K562 (cell line): ENCODE results near the gene CD164L2. TPM values are rescaled to one million over a fixed set of nuclear protein-coding genes. Genes with fewer than 3 reads are reported as not detected.
A peak's percentile ranks its signal among the peaks of the same experiment; 100 is the strongest.

Source experiments
- BHLHE40 ChIP-seq: IDR thresholded peaks from 2 replicates; pipeline ENCODE4 v1.6.1; 2011; ENCODE audit warnings: low read length, improper control_type of control experiment
- CHCHD3 ChIP-seq: fragments of 250-450 bp; sonication (Bioruptor Pico); IDR thresholded peaks from 2 replicates; pipeline ENCODE4 v2.1.2; 2022; ENCODE audit warnings: mild to moderate bottlenecking
- CSDE1 ChIP-seq, 2 experiments: fragments of 450-650 bp; IDR thresholded peaks; 2 replicates each; pipeline ENCODE4 v1.6.1; 2016; ENCODE audit warnings: mild to moderate bottlenecking in 1 of 2
- CTBP1 ChIP-seq: fragments of 450-650 bp; IDR thresholded peaks from 2 replicates; pipeline ENCODE4 v1.6.1; 2016; ENCODE audit warnings: borderline replicate concordance
- ESRRA ChIP-seq: fragments of 450-650 bp; IDR thresholded peaks from 2 replicates; pipeline ENCODE4 v1.6.1; 2014; ENCODE audit warnings: low read depth, mild to moderate bottlenecking, moderate library complexity, borderline replicate concordance
- FOSL1 ChIP-seq: fragments of 200-800 bp; sonication (Bioruptor generic); conservative IDR thresholded peaks from 2 replicates; pipeline ENCODE4 v1.6.1; 2016; ENCODE audit warnings: missing genetic modification characterization, missing compliant biosample characterization
- HNRNPLL ChIP-seq: fragments of 200-400 bp; formaldehyde crosslinking; IDR thresholded peaks from 2 replicates; pipeline ENCODE4 v1.6.1; 2017; ENCODE audit warnings: low read length, low read depth, mild to moderate bottlenecking; ENCODE audit not compliant: poor library complexity, severe bottlenecking
- MXI1 ChIP-seq: IDR thresholded peaks from 2 replicates; pipeline ENCODE4 v1.6.1; 2011; ENCODE audit warnings: low read depth, mild to moderate bottlenecking, improper control_type of control experiment, low read length
- NFXL1 ChIP-seq: fragments of 450-650 bp; formaldehyde crosslinking; IDR thresholded peaks from 2 replicates; pipeline ENCODE4 v1.4.0; 2021; ENCODE audit warnings: mild to moderate bottlenecking
- NFYB ChIP-seq: IDR thresholded peaks from 2 replicates; pipeline ENCODE4 v1.6.1; 2011; ENCODE audit warnings: mild to moderate bottlenecking, moderate library complexity; ENCODE audit not compliant: insufficient read length; ENCODE audit errors: extremely low read depth
- PPARD ChIP-seq: fragments of 250-450 bp; sonication (Bioruptor Pico); IDR thresholded peaks from 2 replicates; pipeline ENCODE4 v1.8.0; 2022; ENCODE audit warnings: inconsistent platforms, mild to moderate bottlenecking, moderate library complexity
- RFX1 ChIP-seq: fragments of 450-650 bp; IDR thresholded peaks from 2 replicates; pipeline ENCODE4 v1.6.1; 2016; ENCODE audit warnings: mild to moderate bottlenecking, moderate library complexity
- SREBF2 ChIP-seq: sonication (generic); formaldehyde crosslinking; IDR thresholded peaks from 2 replicates; pipeline ENCODE4 v1.4.0; 2020; ENCODE audit warnings: mild to moderate bottlenecking, missing genetic modification reagents
- TAF9B ChIP-seq: fragments of 450-650 bp; IDR thresholded peaks from 2 replicates; pipeline ENCODE4 v1.6.1; 2018; ENCODE audit warnings: mild to moderate bottlenecking; ENCODE audit not compliant: partially characterized antibody
- TEAD1 ChIP-seq, 2 experiments: fragments of 450-650 bp in 1 of 2; sonication (generic) in 1 of 2; formaldehyde crosslinking; IDR thresholded peaks; 2 replicates each; pipeline versions ENCODE4 v1.4.0 to v1.8.0; 2020 to 2022; ENCODE audit warnings: mild to moderate bottlenecking in 2 of 2, missing genetic modification reagents in 1 of 2
- TGIF2 ChIP-seq: sonication (generic); formaldehyde crosslinking; IDR thresholded peaks from 2 replicates; pipeline ENCODE4 v1.8.1; 2022; ENCODE audit warnings: mild to moderate bottlenecking, missing genetic modification reagents, moderate library complexity
- ZNF24 ChIP-seq: fragments of 450-650 bp; IDR thresholded peaks from 2 replicates; pipeline ENCODE4 v1.6.1; 2016
- polyA plus RNA-seq, 8 experiments: library from polyadenylated mRNA; depleted of rRNA in 4 of 8; stranded (reverse) in 5 of 8; unstranded in 3 of 8; fragments of >200 nt; fragmentation: Nextera tagmentation in 2 of 8; fragmentation: Illumina TruSeq in 1 of 8; extraction: Ambion mirVana in 2 of 8; extraction: Trizol in 1 of 8; gene quantifications; 2 replicates each; pipeline versions ENCODE4 v1.2.1 to v1.2.3, GENCODE V29; 2011 to 2014; ENCODE audit warnings: inconsistent platforms in 1 of 8, missing spikeins in 1 of 8
- total RNA-seq, 7 experiments: library from RNA; depleted of rRNA in 6 of 7; stranded (reverse); fragments of >200 nt in 6 of 7; fragmentation: Illumina TruSeq in 2 of 7; extraction: Trizol in 2 of 7; gene quantifications; 2 replicates each; pipeline versions ENCODE4 v1.2.1 to v1.2.3, GENCODE V29; 2011 to 2021; ENCODE audit warnings: low replicate concordance in 1 of 7
- TF ChIP-seq, protein P1 (sequence below): fragments of 450-650 bp; IDR thresholded peaks from 2 replicates; pipeline ENCODE4 v1.6.1; 2017; ENCODE audit warnings: antibody characterized with exemption, mild to moderate bottlenecking
- TF ChIP-seq, protein P2 (sequence below): sonication (generic); formaldehyde crosslinking; IDR thresholded peaks from 2 replicates; pipeline ENCODE4 v1.8.1; 2023; ENCODE audit warnings: mild to moderate bottlenecking, missing genetic modification reagents
- TF ChIP-seq, protein P3 (sequence below): fragments of 450-650 bp; formaldehyde crosslinking; IDR thresholded peaks from 2 replicates; pipeline ENCODE4 v1.4.0; 2022; ENCODE audit warnings: mild to moderate bottlenecking, moderate library complexity

The CD164L2 gene
- total and polyA plus RNA-seq, 9 of the 15 experiments (the other 6 are each of a cell fraction or from before 2014, with no cell fraction given) = 0.08 to 0.92 (median 0.38) TPM; not detected in 1

DNA sequence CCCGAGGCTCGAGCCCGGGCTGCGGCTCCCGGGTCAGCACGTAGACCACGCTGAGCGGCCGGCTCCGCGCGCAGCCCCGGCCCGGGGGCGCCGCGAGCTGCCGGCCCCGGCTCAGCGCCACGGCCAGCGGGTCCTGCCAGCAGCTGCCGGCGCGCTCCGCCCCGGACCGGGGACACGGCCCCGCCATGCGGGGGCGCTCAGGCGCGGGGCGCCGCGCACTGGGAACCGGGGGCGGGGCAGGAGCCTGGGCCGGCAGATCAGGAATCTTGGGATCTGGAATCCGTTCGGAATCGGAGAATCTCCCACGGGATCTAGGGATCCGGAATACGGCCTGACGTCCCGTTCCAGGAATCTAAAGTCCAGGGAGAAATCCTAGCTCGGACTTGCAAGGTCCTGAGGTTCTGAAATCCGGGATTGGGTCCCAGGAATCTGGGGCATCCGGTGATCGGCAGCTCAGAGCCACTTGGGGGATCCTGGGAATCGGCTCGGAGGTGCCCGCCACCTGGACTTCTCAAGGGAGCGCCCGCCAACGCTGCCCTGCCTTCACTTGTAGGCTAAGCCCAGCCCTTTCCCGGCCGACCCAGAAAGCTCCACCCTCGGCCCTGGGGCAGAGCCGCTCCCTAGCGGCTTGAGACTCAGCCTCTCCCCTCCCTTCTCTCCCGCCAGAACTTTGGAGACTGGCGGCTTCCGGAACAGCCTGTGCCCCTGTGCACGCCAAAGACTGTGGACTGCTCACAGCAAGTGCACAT is 16.5 kb downstream of the CD164L2 start, which contains the start of gene MAP3K6 (continued):
- TF ChIP-seq PPARD (CRISPR knock-in tag) (no peak), ESRRA (no peak), TAF9B (no peak), TEAD1 (CRISPR knock-in tag; IDR thresholded peaks at IDR 0.05) (peak; percentile 12 to 46; a peak in 1 of 4 replicates), NFYB (no peak), TGIF2 (CRISPR knock-in tag) (no peak), MXI1 (0 out of 2 replicates have a peak, but pooled peaks have one; percentile 25), SREBF2 (CRISPR knock-in tag) (no peak), FOSL1 (no peak; the same call in 1 of the 2 replicates), ZNF24 (peak; percentile 77; the same call in 1 of the 2 replicates), RFX1 (no peak), CSDE1 (IDR thresholded peaks at IDR 0.05) (no peak), CHCHD3 (CRISPR knock-in tag) (no peak), CTBP1 (peak; percentile 74), HNRNPLL (no peak), NFXL1 (no peak), BHLHE40 (no peak)
- TF ChIP-seq, protein P1, sequence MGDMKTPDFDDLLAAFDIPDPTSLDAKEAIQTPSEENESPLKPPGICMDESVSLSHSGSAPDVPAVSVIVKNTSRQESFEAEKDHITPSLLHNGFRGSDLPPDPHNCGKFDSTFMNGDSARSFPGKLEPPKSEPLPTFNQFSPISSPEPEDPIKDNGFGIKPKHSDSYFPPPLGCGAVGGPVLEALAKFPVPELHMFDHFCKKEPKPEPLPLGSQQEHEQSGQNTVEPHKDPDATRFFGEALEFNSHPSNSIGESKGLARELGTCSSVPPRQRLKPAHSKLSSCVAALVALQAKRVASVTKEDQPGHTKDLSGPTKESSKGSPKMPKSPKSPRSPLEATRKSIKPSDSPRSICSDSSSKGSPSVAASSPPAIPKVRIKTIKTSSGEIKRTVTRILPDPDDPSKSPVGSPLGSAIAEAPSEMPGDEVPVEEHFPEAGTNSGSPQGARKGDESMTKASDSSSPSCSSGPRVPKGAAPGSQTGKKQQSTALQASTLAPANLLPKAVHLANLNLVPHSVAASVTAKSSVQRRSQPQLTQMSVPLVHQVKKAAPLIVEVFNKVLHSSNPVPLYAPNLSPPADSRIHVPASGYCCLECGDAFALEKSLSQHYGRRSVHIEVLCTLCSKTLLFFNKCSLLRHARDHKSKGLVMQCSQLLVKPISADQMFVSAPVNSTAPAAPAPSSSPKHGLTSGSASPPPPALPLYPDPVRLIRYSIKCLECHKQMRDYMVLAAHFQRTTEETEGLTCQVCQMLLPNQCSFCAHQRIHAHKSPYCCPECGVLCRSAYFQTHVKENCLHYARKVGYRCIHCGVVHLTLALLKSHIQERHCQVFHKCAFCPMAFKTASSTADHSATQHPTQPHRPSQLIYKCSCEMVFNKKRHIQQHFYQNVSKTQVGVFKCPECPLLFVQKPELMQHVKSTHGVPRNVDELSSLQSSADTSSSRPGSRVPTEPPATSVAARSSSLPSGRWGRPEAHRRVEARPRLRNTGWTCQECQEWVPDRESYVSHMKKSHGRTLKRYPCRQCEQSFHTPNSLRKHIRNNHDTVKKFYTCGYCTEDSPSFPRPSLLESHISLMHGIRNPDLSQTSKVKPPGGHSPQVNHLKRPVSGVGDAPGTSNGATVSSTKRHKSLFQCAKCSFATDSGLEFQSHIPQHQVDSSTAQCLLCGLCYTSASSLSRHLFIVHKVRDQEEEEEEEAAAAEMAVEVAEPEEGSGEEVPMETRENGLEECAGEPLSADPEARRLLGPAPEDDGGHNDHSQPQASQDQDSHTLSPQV = no peak; the same call in none of the 2 replicates
- TF ChIP-seq, protein P2, sequence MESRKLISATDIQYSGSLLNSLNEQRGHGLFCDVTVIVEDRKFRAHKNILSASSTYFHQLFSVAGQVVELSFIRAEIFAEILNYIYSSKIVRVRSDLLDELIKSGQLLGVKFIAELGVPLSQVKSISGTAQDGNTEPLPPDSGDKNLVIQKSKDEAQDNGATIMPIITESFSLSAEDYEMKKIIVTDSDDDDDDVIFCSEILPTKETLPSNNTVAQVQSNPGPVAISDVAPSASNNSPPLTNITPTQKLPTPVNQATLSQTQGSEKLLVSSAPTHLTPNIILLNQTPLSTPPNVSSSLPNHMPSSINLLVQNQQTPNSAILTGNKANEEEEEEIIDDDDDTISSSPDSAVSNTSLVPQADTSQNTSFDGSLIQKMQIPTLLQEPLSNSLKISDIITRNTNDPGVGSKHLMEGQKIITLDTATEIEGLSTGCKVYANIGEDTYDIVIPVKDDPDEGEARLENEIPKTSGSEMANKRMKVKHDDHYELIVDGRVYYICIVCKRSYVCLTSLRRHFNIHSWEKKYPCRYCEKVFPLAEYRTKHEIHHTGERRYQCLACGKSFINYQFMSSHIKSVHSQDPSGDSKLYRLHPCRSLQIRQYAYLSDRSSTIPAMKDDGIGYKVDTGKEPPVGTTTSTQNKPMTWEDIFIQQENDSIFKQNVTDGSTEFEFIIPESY (CRISPR knock-in tag) = no peak
- TF ChIP-seq, protein P3, sequence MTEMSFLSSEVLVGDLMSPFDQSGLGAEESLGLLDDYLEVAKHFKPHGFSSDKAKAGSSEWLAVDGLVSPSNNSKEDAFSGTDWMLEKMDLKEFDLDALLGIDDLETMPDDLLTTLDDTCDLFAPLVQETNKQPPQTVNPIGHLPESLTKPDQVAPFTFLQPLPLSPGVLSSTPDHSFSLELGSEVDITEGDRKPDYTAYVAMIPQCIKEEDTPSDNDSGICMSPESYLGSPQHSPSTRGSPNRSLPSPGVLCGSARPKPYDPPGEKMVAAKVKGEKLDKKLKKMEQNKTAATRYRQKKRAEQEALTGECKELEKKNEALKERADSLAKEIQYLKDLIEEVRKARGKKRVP (CRISPR knock-in tag) = no peak
